ENCODE data around the gene EYA2.
A peak's percentile ranks its signal among the peaks of the same experiment; 100 is the strongest.

EYA2 gene

GRCh38 chr20:47237715-47238114, 343.1 kb downstream of the EYA2 start:
- peak; percentile 21 for DNase-seq

Measured in DMS53 (cell line).